HepG2 (cell line): Measurements from ENCODE around the gene NABP2. TPM values are rescaled to one million over a fixed set of nuclear protein-coding genes. Genes with fewer than 3 reads are reported as not detected.
A peak's percentile ranks its signal among the peaks of the same experiment; 100 is the strongest.

Experiments
- CHD2 ChIP-seq: IDR thresholded peaks from 2 replicates; pipeline ENCODE4 v1.6.1; 2011; ENCODE audit warnings: low read depth, low read length, improper control_type of control experiment
- DRAP1 ChIP-seq: IDR thresholded peaks from 2 replicates; pipeline ENCODE4 v1.6.1; 2016; ENCODE audit warnings: missing genetic modification reagents, missing compliant biosample characterization
- GLMP ChIP-seq: sonication (generic); formaldehyde crosslinking; IDR thresholded peaks from 2 replicates; pipeline ENCODE4 v1.9.0; 2021; ENCODE audit warnings: missing genetic modification reagents, mild to moderate bottlenecking, borderline replicate concordance
- HCFC1 ChIP-seq: fragments of 150-350 bp; IDR thresholded peaks from 2 replicates; pipeline ENCODE4 v1.6.1; 2014; ENCODE audit warnings: low read depth, low read length
- KDM3A ChIP-seq: IDR thresholded peaks from 2 replicates; pipeline ENCODE4 v1.6.1; 2018; ENCODE audit warnings: low read depth, missing compliant biosample characterization
- MED8 ChIP-seq: sonication (generic); formaldehyde crosslinking; IDR thresholded peaks from 2 replicates; pipeline ENCODE4 v1.8.1; 2023; ENCODE audit warnings: mild to moderate bottlenecking, missing genetic modification reagents; ENCODE audit not compliant: insufficient replicate concordance
- PRDM10 ChIP-seq: sonication (generic); formaldehyde crosslinking; IDR thresholded peaks from 2 replicates; pipeline ENCODE4 v1.4.0; 2020; ENCODE audit warnings: low read depth, missing genetic modification reagents
- REXO4 ChIP-seq: sonication (generic); formaldehyde crosslinking; IDR thresholded peaks from 2 replicates; pipeline ENCODE4 v1.8.0; 2022; ENCODE audit warnings: missing genetic modification reagents, mild to moderate bottlenecking, borderline replicate concordance
- RFXANK ChIP-seq: IDR thresholded peaks from 2 replicates; pipeline ENCODE4 v1.6.1; 2016
- SIX1 ChIP-seq: sonication (generic); formaldehyde crosslinking; IDR thresholded peaks from 2 replicates; pipeline ENCODE4 v1.4.0; 2020; ENCODE audit warnings: missing genetic modification reagents, borderline replicate concordance
- TFDP1 ChIP-seq: IDR thresholded peaks from 2 replicates; pipeline ENCODE4 v1.6.1; 2016; ENCODE audit warnings: missing compliant biosample characterization, missing genetic modification reagents, borderline replicate concordance
- ZBTB10 ChIP-seq: sonication (generic); formaldehyde crosslinking; IDR thresholded peaks from 2 replicates; pipeline ENCODE4 v1.4.0; 2020; ENCODE audit warnings: missing genetic modification reagents, borderline replicate concordance
- ZBTB14 ChIP-seq: sonication (generic); formaldehyde crosslinking; IDR thresholded peaks from 2 replicates; pipeline ENCODE4 v1.4.0; 2020; ENCODE audit warnings: missing genetic modification reagents
- ZBTB20 ChIP-seq: sonication (generic); formaldehyde crosslinking; IDR thresholded peaks from 2 replicates; pipeline ENCODE4 v1.8.1; 2023; ENCODE audit warnings: missing genetic modification reagents, low read depth, mild to moderate bottlenecking, borderline replicate concordance
- ZNF383 ChIP-seq: sonication (generic); formaldehyde crosslinking; IDR thresholded peaks from 2 replicates; pipeline ENCODE4 v1.4.0; 2020; ENCODE audit warnings: missing genetic modification reagents, mild to moderate bottlenecking, borderline replicate concordance
- polyA plus RNA-seq, 8 experiments: library from polyadenylated mRNA; depleted of rRNA in 3 of 8; stranded (reverse) in 7 of 8; unstranded in 1 of 8; fragments of >200 nt; fragmentation: Illumina TruSeq in 4 of 8; extraction: Trizol in 4 of 8; gene quantifications; 2 replicates each; pipeline versions ENCODE4 v1.2.1 to v1.2.3, GENCODE V29; 2011 to 2016; ENCODE audit warnings: low read depth in 4 of 8, missing spikeins in 1 of 8, mixed read lengths in 1 of 8; ENCODE audit not compliant: insufficient read depth in 1 of 8
- total RNA-seq, 5 experiments: library from RNA; depleted of rRNA; stranded (reverse); fragments of >200 nt; fragmentation: Illumina TruSeq; extraction: Trizol; gene quantifications; 2 replicates each; pipeline ENCODE4 v1.2.3, GENCODE V29; 2016; ENCODE audit warnings: low read depth in 1 of 5

NABP2 gene
- total and polyA plus RNA-seq, 2 of the 13 experiments (the other 11 are each of a cell fraction or from before 2014, with no cell fraction given), result 33.2 to 35.5 TPM

- peak; percentile 52 for TF ChIP-seq CHD2
- TF ChIP-seq KDM3A (CRISPR knock-in tag), result peak; percentile 78; the same call in 1 of the 2 replicates
- TF ChIP-seq SIX1, result 0 out of 2 replicates have a peak, but pooled peaks have one; percentile 30
- no peak for TF ChIP-seq REXO4 (CRISPR knock-in tag)
- TF ChIP-seq GLMP (CRISPR knock-in tag), result no peak
- no peak for TF ChIP-seq TFDP1 (CRISPR knock-in tag)
- TF ChIP-seq PRDM10 (CRISPR knock-in tag), result peak; percentile 75; the same call in 1 of the 2 replicates
- peak; percentile 91 for TF ChIP-seq ZBTB10 (CRISPR knock-in tag)
- TF ChIP-seq MED8 (CRISPR knock-in tag), result peak; percentile 18
- TF ChIP-seq ZBTB14 (CRISPR knock-in tag), result peak; percentile 95
- TF ChIP-seq HCFC1, result peak; percentile 66; the same call in 1 of the 2 replicates
- 0 out of 2 replicates have a peak, but pooled peaks have one; percentile 50 for TF ChIP-seq ZBTB20 (CRISPR knock-in tag)
- no peak for TF ChIP-seq ZNF383 (CRISPR knock-in tag)
- TF ChIP-seq RFXANK (CRISPR knock-in tag), result no peak
- peak; percentile 48 for TF ChIP-seq DRAP1 (CRISPR knock-in tag)
Measured at GRCh38 chr12:56266693-56267442, 42.7 kb downstream of the NABP2 start, which contains the start of gene COQ10A (continued).
